Activated CD4-positive, alpha-beta T cell treated with anti-CD3 and anti-CD28 coated beads, Interleukin-2, amount 10 ng/mL, durations not matched to agents 24 days and 14 days (primary cell): ENCODE results near the gene CCDC142. TPM values are rescaled to one million over a fixed set of nuclear protein-coding genes. Genes with fewer than 3 reads are reported as not detected.

Experiments
- DNase-seq: peaks from one replicate; pipeline ENCODE4 v3.0.0; 2022
- H3K27ac Mint-ChIP-seq: one replicate; pipeline ENCODE4 v1.8.0; 2022; ENCODE audit warnings: mild to moderate bottlenecking, mixed read lengths
- H3K27me3 Mint-ChIP-seq: one replicate; pipeline ENCODE4 v1.8.0; 2022; ENCODE audit warnings: mixed read lengths
- H3K36me3 Mint-ChIP-seq: one replicate; pipeline ENCODE4 v1.8.0; 2022; ENCODE audit warnings: low read depth, mild to moderate bottlenecking, mixed read lengths
- H3K4me1 Mint-ChIP-seq: one replicate; pipeline ENCODE4 v1.8.0; 2021; ENCODE audit warnings: mixed read lengths
- H3K4me3 Mint-ChIP-seq: one replicate; pipeline ENCODE4 v1.8.0; 2022; ENCODE audit warnings: mild to moderate bottlenecking, moderate library complexity, mixed read lengths
- H3K9me3 Mint-ChIP-seq: one replicate; pipeline ENCODE4 v1.8.0; 2021; ENCODE audit warnings: mixed read lengths
- intact Hi-C: fragments of 100-400 bp; cut with micrococcal nuclease; formaldehyde crosslinking; loops from one replicate; pipeline ENCODE4 v1.15.1; 2023
- total RNA-seq: library from RNA; stranded (reverse); gene quantifications from 2 replicates; pipeline ENCODE4 v1.2.3, GENCODE V29; 2022

The CCDC142 gene
- total RNA-seq, 1 donor from 2014 or later: 26.9 TPM

- no peak overlapping the region for H3K27ac Mint-ChIP-seq
- H3K36me3 Mint-ChIP-seq: peaks cover 37% of the 10 kb centered on the region
Observed at GRCh38 chr2:74524005-74524404, 41.2 kb upstream of the CCDC142 start.

DNA sequence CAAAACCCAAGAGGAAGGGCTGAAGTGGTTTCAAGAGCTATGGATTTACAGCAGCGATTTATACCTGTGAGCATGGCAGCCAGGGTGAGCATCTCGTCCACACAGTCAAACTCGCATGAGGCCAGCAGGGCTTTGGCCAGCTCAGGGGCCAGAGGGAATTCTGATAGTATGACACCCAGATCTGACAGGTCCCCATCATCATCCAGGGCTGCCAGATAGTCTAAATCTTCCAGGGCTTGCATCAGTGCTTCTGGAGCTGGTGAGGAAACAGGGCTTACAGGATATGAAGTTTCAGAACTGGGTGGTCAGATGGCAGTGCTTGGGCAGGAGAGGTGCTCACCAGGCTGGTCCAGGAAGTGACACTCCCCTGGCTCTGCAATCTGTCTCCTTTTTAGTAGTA is 39.7 kb upstream of the CCDC142 start:
- no peak for DNase-seq
- H3K36me3 Mint-ChIP-seq: peaks cover 24% of the 10 kb centered on the region
- H3K9me3 Mint-ChIP-seq: no peaks in the 10 kb centered on the region
- peaks cover 36% of the 10 kb centered on the region for H3K27me3 Mint-ChIP-seq
- intact Hi-C loops: no loop called here
- H3K27ac Mint-ChIP-seq: no peak overlapping the region
- no peak overlapping the region for H3K4me3 Mint-ChIP-seq
- peaks cover 18% of the 10 kb centered on the region for H3K4me1 Mint-ChIP-seq

More at GRCh38 chr2:74524005-74524404, 41.2 kb upstream of the CCDC142 start:
- peaks cover 21% of the 10 kb centered on the region for H3K27me3 Mint-ChIP-seq
- no peaks in the 10 kb centered on the region for H3K9me3 Mint-ChIP-seq
- no peak for DNase-seq
- intact Hi-C loops: no loop called here
- H3K4me1 Mint-ChIP-seq: peaks cover 22% of the 10 kb centered on the region
- H3K4me3 Mint-ChIP-seq: no peak overlapping the region

GRCh38 chr2:74516650-74517049 is 33.9 kb upstream of the CCDC142 start:
- Mint-ChIP-seq H3K27me3 (peaks cover 77% of the 10 kb centered on the region), H3K36me3 (peaks cover 9% of the 10 kb centered on the region), H3K9me3 (peaks cover 7% of the 10 kb centered on the region), H3K4me3 (peak overlapping the region; percentile 79), H3K4me1 (peaks cover 19% of the 10 kb centered on the region), H3K27ac (no peak overlapping the region)
- DNase-seq: no peak
- intact Hi-C loops: loop anchor here (1.0 kb wide), 1 partner anchor 13 kb away; the partner anchor contains the start of genes AUP1 and HTRA2

DNA sequence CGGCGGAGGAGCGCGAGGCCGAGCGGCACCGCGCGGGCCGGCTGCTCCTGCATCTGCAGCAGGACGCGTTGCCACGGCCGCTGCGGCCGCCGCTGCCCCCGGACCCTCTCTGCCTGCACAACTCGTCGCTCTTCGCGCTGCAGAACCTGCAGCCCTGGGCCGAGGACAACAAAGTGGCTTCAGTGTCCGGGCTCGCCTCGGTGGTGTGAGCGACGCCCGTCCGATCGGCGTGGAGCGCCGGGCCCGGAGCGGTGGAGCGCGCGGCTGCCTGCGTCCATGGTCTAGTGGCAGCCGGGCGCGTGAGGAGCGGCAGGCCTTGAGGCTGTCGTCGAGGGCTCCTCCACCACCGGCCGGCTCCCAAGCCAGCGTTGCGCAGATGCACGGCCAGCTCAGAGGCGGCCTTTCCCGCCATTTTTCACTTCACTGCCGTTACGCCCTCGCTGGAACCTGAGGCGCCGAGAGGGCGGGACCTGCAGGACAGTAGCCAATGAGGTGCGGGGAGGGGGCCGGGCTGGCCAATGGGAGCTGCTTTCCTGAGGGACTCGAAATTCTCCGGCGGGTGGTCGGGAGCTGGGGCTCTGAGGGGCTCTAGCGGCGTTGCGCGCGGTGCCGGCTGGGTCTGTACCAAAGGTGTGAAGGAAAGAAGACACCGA is 33.3 kb upstream of the CCDC142 start:
- Mint-ChIP-seq H3K36me3 (peaks cover 9% of the 10 kb centered on the region), H3K9me3 (peaks cover 7% of the 10 kb centered on the region), H3K4me1 (peaks cover 21% of the 10 kb centered on the region), H3K27ac (no peak overlapping the region), H3K4me3 (peak overlapping the region; percentile 79), H3K27me3 (peaks cover 81% of the 10 kb centered on the region)
- intact Hi-C loops: loop anchor here (1.0 kb wide), 1 partner anchor 17 kb away; the partner anchor contains the start of gene LBX2
- DNase-seq: peak; percentile 93

GRCh38 chr2:74515271-74515980 is 32.6 kb upstream of the CCDC142 start:
- DNase-seq: peak; percentile 68
- intact Hi-C loops: loop anchor here (1.0 kb wide), 1 partner anchor 16 kb away; the partner anchor contains the start of gene LBX2
- H3K27ac Mint-ChIP-seq: peak overlapping the region; percentile 72
- peaks cover 80% of the 10 kb centered on the region for H3K27me3 Mint-ChIP-seq
- H3K9me3 Mint-ChIP-seq: peaks cover 7% of the 10 kb centered on the region
- peaks cover 25% of the 10 kb centered on the region for H3K4me1 Mint-ChIP-seq
- peak overlapping the region; percentile 81 for H3K4me3 Mint-ChIP-seq
- peaks cover 9% of the 10 kb centered on the region for H3K36me3 Mint-ChIP-seq

- Mint-ChIP-seq H3K27ac (peak within 1 kb of the TSS; percentile 72), H3K27me3 (peaks cover 77% of the 10 kb centered on the region), H3K36me3 (peaks cover 9% of the 10 kb centered on the region), H3K4me1 (peaks cover 29% of the 10 kb centered on the region), H3K4me3 (peak within 1 kb of the TSS; percentile 81), H3K9me3 (peaks cover 7% of the 10 kb centered on the region)
- peak; percentile 70 for DNase-seq
- intact Hi-C loops: loop anchor here (1.0 kb wide), 2 partner anchors 11 to 15 kb away; partner anchors contain the start of gene LBX2
Observed at GRCh38 chr2:74514368-74515270, 31.8 kb upstream of the CCDC142 start, which contains the start of gene TLX2. TSS of gene TLX2 (plus strand) at chr2:74514450. CDS start at chr2:74514807, 357 bp downstream.

GRCh38 chr2:74513605-74514367 is 31.0 kb upstream of the CCDC142 start:
- DNase-seq: peak; percentile 79
- H3K27me3 Mint-ChIP-seq: peaks cover 73% of the 10 kb centered on the region
- H3K4me1 Mint-ChIP-seq: peaks cover 30% of the 10 kb centered on the region
- intact Hi-C loops: loop anchor here (1.0 kb wide), 1 partner anchor 10 kb away; no protein-coding TSS in a partner anchor
- H3K4me3 Mint-ChIP-seq: peak overlapping the region; percentile 67
- H3K36me3 Mint-ChIP-seq: peaks cover 9% of the 10 kb centered on the region
- H3K9me3 Mint-ChIP-seq: peaks cover 7% of the 10 kb centered on the region
- H3K27ac Mint-ChIP-seq: no peak overlapping the region

GRCh38 chr2:74512744-74513604 is 30.2 kb upstream of the CCDC142 start:
- Mint-ChIP-seq H3K27ac (no peak overlapping the region), H3K36me3 (peaks cover 9% of the 10 kb centered on the region), H3K4me3 (peak overlapping the region; percentile 67), H3K4me1 (peaks cover 37% of the 10 kb centered on the region), H3K9me3 (peaks cover 7% of the 10 kb centered on the region), H3K27me3 (peaks cover 65% of the 10 kb centered on the region)
- no peak for DNase-seq
- intact Hi-C loops: no loop called here

GRCh38 chr2:74511104-74511989 is 28.5 kb upstream of the CCDC142 start:
- H3K27ac Mint-ChIP-seq: no peak overlapping the region
- DNase-seq: no peak
- peaks cover under 1% of the 10 kb centered on the region for H3K9me3 Mint-ChIP-seq
- peaks cover 50% of the 10 kb centered on the region for H3K27me3 Mint-ChIP-seq
- H3K4me3 Mint-ChIP-seq: no peak overlapping the region
- peaks cover 11% of the 10 kb centered on the region for H3K36me3 Mint-ChIP-seq
- peaks cover 40% of the 10 kb centered on the region for H3K4me1 Mint-ChIP-seq
- intact Hi-C loops: no loop called here

GRCh38 chr2:74510272-74510671 is 27.5 kb upstream of the CCDC142 start:
- H3K9me3 Mint-ChIP-seq: no peaks in the 10 kb centered on the region
- H3K4me3 Mint-ChIP-seq: no peak overlapping the region
- intact Hi-C loops: no loop called here
- DNase-seq: no peak
- H3K27ac Mint-ChIP-seq: no peak overlapping the region
- H3K4me1 Mint-ChIP-seq: peaks cover 46% of the 10 kb centered on the region
- peaks cover 43% of the 10 kb centered on the region for H3K27me3 Mint-ChIP-seq
- H3K36me3 Mint-ChIP-seq: peaks cover 17% of the 10 kb centered on the region

GRCh38 chr2:74507926-74508520 is 25.2 kb upstream of the CCDC142 start:
- Mint-ChIP-seq H3K27ac (peak overlapping the region; percentile 99), H3K27me3 (peaks cover 33% of the 10 kb centered on the region), H3K4me1 (peaks cover 59% of the 10 kb centered on the region), H3K36me3 (peaks cover 28% of the 10 kb centered on the region), H3K4me3 (peak overlapping the region; percentile 95), H3K9me3 (no peaks in the 10 kb centered on the region)
- intact Hi-C loops: no loop called here
- peak; percentile 74 for DNase-seq
